DOHH2 (cell line): ENCODE results near the gene CDS1.

ENCODE experiments used
- H3F3A ChIP-seq: fragments of 200-600 bp; sonication (generic), shearing (Covaris generic); 2 replicates; pipeline ENCODE4 v1.6.0; 2016; ENCODE audit warnings: antibody characterized with exemption, mild to moderate bottlenecking; ENCODE audit not compliant: control insufficient read depth, insufficient read depth
- H3K27ac ChIP-seq: fragments of 200-600 bp; sonication (generic); 2 replicates; pipeline ENCODE4 v1.5.1; 2014; ENCODE audit warnings: low read depth, mild to moderate bottlenecking, low read length, moderate library complexity
- H3K27me3 ChIP-seq: fragments of 200-600 bp; sonication (generic); 2 replicates; pipeline ENCODE4 v1.6.1; 2014; ENCODE audit warnings: mild to moderate bottlenecking, low read length, mixed read lengths; ENCODE audit not compliant: control insufficient read depth
- H3K36me3 ChIP-seq: fragments of 200-600 bp; sonication (generic); 2 replicates; pipeline ENCODE4 v1.6.1; 2014; ENCODE audit warnings: mild to moderate bottlenecking, low read length, moderate library complexity, mixed read lengths; ENCODE audit not compliant: control insufficient read depth
- H3K4me1 ChIP-seq: fragments of 200-600 bp; sonication (generic); 2 replicates; pipeline ENCODE4 v1.6.1; 2014; ENCODE audit warnings: mild to moderate bottlenecking, low read length, mixed read lengths; ENCODE audit not compliant: control insufficient read depth
- H3K4me2 ChIP-seq: fragments of 200-600 bp; sonication (generic); 2 replicates; pipeline ENCODE4 v1.6.0; 2014; ENCODE audit warnings: mild to moderate bottlenecking, low read length, moderate library complexity
- H3K4me3 ChIP-seq: fragments of 200-600 bp; sonication (generic); 2 replicates; pipeline ENCODE4 v1.5.1; 2014; ENCODE audit warnings: mild to moderate bottlenecking, low read length, mixed read lengths
- H3K79me2 ChIP-seq: fragments of 200-600 bp; sonication (generic); 2 replicates; pipeline ENCODE4 v1.6.1; 2014; ENCODE audit warnings: mild to moderate bottlenecking, low read length, mixed read lengths; ENCODE audit not compliant: control insufficient read depth
- H3K9me2 ChIP-seq: fragments of 200-600 bp; sonication (generic); replicated peaks from 2 replicates; pipeline ENCODE4 v1.6.1; 2014; ENCODE audit warnings: mild to moderate bottlenecking, low read length, mixed read lengths; ENCODE audit not compliant: control insufficient read depth
- H3K9me3 ChIP-seq: fragments of 200-600 bp; sonication (generic); 2 replicates; pipeline ENCODE4 v1.6.1; 2014; ENCODE audit warnings: antibody characterized with exemption, low read length, mixed read lengths; ENCODE audit not compliant: control insufficient read depth, insufficient read depth
- H4K20me1 ChIP-seq: fragments of 200-600 bp; sonication (generic); 2 replicates; pipeline ENCODE4 v1.6.0; 2014; ENCODE audit warnings: low read depth, mild to moderate bottlenecking, antibody characterized with exemption, low read length, moderate library complexity; ENCODE audit not compliant: control insufficient read depth, insufficient read depth
- EZH2phosphoT487 ChIP-seq: fragments of 200-600 bp; sonication (generic); IDR thresholded peaks from 2 replicates; pipeline ENCODE4 v1.6.1; 2017; ENCODE audit warnings: borderline replicate concordance, mild to moderate bottlenecking, antibody characterized with exemption, low read length, moderate library complexity, mixed read lengths
- TF ChIP-seq, protein P1 (sequence below): fragments of 200-600 bp; sonication (generic); IDR thresholded peaks from one replicate; pipeline ENCODE4 v1.5.1; 2014; ENCODE audit warnings: antibody characterized with exemption, mild to moderate bottlenecking, low read depth, low read length; ENCODE audit not compliant: poor library complexity, severe bottlenecking

Gene CDS1

DNA sequence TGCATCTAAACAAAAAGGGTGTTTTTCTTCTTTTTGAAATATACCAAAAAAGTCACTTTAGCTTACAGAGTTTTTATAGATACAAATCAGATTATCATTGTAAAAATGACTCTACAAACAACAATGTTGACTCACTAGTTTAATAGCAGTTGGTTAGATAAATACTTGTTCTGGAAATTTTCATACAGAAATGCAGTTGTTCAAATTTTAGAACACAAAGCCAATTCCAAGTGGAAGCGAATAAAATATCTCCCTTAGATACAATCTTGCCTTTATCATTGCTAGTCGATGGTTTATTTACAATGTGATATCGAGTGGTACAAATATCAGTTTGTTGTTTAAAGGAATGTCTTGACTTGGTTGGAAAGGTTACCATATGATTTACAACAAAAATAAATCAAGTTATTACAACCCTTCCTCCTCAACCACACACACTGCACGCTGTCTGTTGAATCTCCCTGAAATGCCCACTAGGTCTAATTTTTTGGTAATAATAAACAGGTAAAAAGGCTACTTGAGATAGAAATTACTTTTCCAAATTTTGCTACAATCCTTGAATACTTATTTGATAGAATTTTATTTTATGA, 114.8 kb downstream of the CDS1 start:
- Histone ChIP-seq H3K4me1 (no peaks in the 10 kb centered on the region), H3K9me3 (no peaks in the 10 kb centered on the region), H3K36me3 (no peaks in the 10 kb centered on the region), H3K79me2 (no peaks in the 10 kb centered on the region), H3K27me3 (no peaks in the 10 kb centered on the region), H4K20me1 (no peaks in the 10 kb centered on the region), H3K4me2 (no peak overlapping the region), H3K9me2 (no peaks in the 10 kb centered on the region), H3K27ac (no peak overlapping the region), H3K4me3 (no peak overlapping the region), H3F3A (no peaks in the 10 kb centered on the region)
- TF ChIP-seq, protein P1, sequence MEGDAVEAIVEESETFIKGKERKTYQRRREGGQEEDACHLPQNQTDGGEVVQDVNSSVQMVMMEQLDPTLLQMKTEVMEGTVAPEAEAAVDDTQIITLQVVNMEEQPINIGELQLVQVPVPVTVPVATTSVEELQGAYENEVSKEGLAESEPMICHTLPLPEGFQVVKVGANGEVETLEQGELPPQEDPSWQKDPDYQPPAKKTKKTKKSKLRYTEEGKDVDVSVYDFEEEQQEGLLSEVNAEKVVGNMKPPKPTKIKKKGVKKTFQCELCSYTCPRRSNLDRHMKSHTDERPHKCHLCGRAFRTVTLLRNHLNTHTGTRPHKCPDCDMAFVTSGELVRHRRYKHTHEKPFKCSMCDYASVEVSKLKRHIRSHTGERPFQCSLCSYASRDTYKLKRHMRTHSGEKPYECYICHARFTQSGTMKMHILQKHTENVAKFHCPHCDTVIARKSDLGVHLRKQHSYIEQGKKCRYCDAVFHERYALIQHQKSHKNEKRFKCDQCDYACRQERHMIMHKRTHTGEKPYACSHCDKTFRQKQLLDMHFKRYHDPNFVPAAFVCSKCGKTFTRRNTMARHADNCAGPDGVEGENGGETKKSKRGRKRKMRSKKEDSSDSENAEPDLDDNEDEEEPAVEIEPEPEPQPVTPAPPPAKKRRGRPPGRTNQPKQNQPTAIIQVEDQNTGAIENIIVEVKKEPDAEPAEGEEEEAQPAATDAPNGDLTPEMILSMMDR, result no peak
- TF ChIP-seq EZH2phosphoT487, result no peak

DNA sequence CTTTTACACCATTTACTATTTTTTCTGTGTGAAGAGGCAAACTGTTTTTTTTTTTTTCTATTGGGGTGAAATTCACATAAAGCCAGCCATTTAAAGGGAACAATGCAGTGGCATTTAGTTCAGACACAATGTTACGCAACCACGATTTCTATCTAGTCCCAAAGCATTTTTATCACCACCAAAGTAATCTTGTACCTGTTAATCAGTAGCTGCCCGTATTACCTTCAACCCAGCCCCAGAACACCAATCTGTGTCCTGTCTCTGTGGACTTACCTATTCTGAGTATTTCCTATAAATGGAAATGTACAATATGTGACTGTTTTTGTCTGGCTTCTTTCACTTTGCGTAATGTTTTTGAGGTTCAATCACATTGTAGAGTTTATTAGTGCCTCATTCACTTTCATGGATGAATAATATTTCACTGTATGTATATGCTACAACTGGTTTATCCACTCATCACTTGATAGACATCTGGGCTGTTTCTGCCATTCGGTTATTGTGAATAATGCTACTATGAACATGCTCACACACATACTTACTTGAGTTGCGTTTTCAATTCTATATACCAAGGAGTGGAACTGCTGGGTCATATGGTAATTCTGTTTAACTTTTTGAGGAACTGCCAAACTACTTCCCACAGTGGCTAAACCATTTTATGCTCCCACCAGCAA, 116.2 kb downstream of the CDS1 start:
- no peaks in the 10 kb centered on the region for H3K4me1 ChIP-seq
- H3K9me3 ChIP-seq, result no peaks in the 10 kb centered on the region
- TF ChIP-seq EZH2phosphoT487, result no peak
- H3K79me2 ChIP-seq, result no peaks in the 10 kb centered on the region
- no peak overlapping the region for H3K4me2 ChIP-seq
- H4K20me1 ChIP-seq, result no peaks in the 10 kb centered on the region
- no peak overlapping the region for H3K27ac ChIP-seq
- H3K27me3 ChIP-seq, result no peaks in the 10 kb centered on the region
- H3K9me2 ChIP-seq, result no peaks in the 10 kb centered on the region
- H3F3A ChIP-seq, result no peaks in the 10 kb centered on the region
- H3K36me3 ChIP-seq, result no peaks in the 10 kb centered on the region
- H3K4me3 ChIP-seq, result no peak overlapping the region
